Parathyroid adenoma (tissue), 2 donors: ENCODE results near the gene EOLA2.
"Not testable (repeated sequence)": the region's sequence is repeated elsewhere in the genome, so short reads cannot be mapped to it uniquely, and the experiment has no call there.

Experiments used
- H2AFZ ChIP-seq: fragments of 300-600 bp; sonication (generic); one replicate; pipeline ENCODE4 v1.7.0; 2017; ENCODE audit warnings: antibody characterized with exemption, mild to moderate bottlenecking
- H3K27ac ChIP-seq: fragments of 300-600 bp; sonication (generic); one replicate; pipeline ENCODE4 v1.7.0; 2017
- H3K27me3 ChIP-seq: fragments of 300-600 bp; sonication (generic); one replicate; pipeline ENCODE4 v1.7.0; 2017; ENCODE audit warnings: low read length; ENCODE audit not compliant: control insufficient read depth, insufficient read depth
- H3K36me3 ChIP-seq: fragments of 300-600 bp; sonication (generic); one replicate; pipeline ENCODE4 v1.7.0; 2017; ENCODE audit warnings: low read length; ENCODE audit not compliant: control insufficient read depth, insufficient read depth
- H3K4me1 ChIP-seq: fragments of 300-600 bp; sonication (generic); one replicate; pipeline ENCODE4 v1.7.0; 2017; ENCODE audit warnings: control low read depth
- H3K4me2 ChIP-seq: fragments of 300-600 bp; sonication (generic); one replicate; pipeline ENCODE4 v1.7.0; 2017; ENCODE audit warnings: low read length
- H3K4me3 ChIP-seq: fragments of 300-600 bp; sonication (generic); one replicate; pipeline ENCODE4 v1.7.0; 2017; ENCODE audit warnings: low read depth, low read length
- H3K79me2 ChIP-seq: fragments of 300-600 bp; sonication (generic); one replicate; pipeline ENCODE4 v1.7.0; 2017; ENCODE audit warnings: control low read depth
- H3K9ac ChIP-seq: fragments of 300-600 bp; sonication (generic); one replicate; pipeline ENCODE4 v1.7.0; 2017; ENCODE audit warnings: mild to moderate bottlenecking
- H3K9me3 ChIP-seq: fragments of 300-600 bp; sonication (generic); one replicate; pipeline ENCODE4 v1.7.0; 2017; ENCODE audit warnings: low read length; ENCODE audit not compliant: control insufficient read depth
- TF ChIP-seq, protein P1 (sequence below): fragments of 300-600 bp; sonication (generic); IDR thresholded peaks from one replicate; pipeline ENCODE4 v1.7.0; 2017; ENCODE audit warnings: antibody characterized with exemption, mild to moderate bottlenecking
- donor health status: primary hyperparathyroidism.

The EOLA2 gene

DNA sequence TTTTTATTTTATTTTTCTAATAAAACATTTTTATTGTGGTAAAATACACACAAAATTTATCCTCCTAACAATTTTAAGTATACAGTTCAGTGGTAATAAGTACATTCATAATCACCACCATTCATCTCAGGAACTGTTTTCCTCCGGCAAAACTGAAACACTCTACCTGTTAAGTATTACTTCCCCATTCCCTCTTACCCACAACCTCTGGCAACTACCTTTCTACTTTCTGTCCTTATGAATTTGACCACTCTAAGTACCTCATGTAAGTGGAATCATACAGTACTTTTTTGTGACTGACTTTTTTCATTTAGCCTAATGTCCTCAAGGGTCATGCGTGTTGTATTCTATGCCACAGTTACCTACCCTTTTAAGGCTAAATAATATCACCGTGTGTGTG is 30.0 kb downstream of the EOLA2 start:
- Histone ChIP-seq H3K27me3 (no peaks in the 10 kb centered on the region), H3K4me1 (no peaks in the 10 kb centered on the region), H3K36me3 (no peaks in the 10 kb centered on the region), H3K9ac (no peak overlapping the region), H2AFZ (no peak overlapping the region), H3K9me3 (no peaks in the 10 kb centered on the region), H3K27ac (no peak overlapping the region), H3K4me2 (no peak overlapping the region), H3K79me2 (no peaks in the 10 kb centered on the region), H3K4me3 (no peak overlapping the region)
- TF ChIP-seq, protein P1, sequence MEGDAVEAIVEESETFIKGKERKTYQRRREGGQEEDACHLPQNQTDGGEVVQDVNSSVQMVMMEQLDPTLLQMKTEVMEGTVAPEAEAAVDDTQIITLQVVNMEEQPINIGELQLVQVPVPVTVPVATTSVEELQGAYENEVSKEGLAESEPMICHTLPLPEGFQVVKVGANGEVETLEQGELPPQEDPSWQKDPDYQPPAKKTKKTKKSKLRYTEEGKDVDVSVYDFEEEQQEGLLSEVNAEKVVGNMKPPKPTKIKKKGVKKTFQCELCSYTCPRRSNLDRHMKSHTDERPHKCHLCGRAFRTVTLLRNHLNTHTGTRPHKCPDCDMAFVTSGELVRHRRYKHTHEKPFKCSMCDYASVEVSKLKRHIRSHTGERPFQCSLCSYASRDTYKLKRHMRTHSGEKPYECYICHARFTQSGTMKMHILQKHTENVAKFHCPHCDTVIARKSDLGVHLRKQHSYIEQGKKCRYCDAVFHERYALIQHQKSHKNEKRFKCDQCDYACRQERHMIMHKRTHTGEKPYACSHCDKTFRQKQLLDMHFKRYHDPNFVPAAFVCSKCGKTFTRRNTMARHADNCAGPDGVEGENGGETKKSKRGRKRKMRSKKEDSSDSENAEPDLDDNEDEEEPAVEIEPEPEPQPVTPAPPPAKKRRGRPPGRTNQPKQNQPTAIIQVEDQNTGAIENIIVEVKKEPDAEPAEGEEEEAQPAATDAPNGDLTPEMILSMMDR = no peak

DNA sequence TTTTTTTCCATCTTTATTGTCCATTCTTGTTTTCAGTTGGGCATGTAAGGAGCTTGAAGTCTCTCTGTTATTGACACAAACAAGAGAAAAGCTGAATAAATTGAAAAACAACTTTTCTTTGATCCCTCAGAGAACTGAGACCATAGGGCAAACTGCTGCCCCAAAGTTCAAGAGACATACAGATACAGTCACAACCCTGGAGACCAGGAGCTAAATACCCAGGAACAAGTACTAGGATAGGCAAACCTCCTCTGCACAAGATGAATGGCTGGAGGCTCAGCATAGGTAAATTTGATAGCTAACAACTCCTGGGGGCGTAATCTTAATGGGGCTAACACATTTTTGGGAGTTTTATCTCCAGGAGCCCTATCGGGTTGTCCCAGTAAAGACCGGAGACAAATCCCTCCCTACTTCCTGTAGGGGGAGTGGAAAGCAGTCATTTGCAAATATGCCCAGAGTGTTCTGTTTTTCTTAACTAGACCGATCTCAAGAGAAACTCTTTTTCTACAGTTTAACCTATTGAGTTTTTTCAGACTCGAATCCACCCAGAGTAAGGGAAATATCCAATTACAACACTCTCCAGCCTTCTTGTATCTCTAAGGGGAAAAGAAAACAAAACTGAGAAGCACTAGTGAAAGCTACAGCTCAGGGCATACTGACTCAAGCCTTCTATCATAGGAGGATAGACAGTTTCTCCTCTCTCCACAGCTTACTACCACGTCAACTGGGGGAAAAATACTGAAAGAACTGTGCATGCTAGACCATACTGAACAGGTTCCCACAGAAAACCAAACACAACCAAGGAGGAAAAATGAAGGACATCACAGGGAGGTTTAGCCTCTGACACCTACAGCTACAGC is 34.2 kb downstream of the EOLA2 start:
- Histone ChIP-seq H3K79me2 (no peaks in the 10 kb centered on the region), H3K4me2 (peak overlapping the region; percentile 49), H3K27me3 (no peaks in the 10 kb centered on the region), H3K9me3 (no peaks in the 10 kb centered on the region), H3K27ac (peak overlapping the region; percentile 39), H3K36me3 (no peaks in the 10 kb centered on the region), H2AFZ (peak overlapping the region; percentile 86), H3K4me1 (no peaks in the 10 kb centered on the region), H3K4me3 (peak overlapping the region; percentile 16), H3K9ac (no peak overlapping the region)
- TF ChIP-seq, protein P1 = no peak

DNA sequence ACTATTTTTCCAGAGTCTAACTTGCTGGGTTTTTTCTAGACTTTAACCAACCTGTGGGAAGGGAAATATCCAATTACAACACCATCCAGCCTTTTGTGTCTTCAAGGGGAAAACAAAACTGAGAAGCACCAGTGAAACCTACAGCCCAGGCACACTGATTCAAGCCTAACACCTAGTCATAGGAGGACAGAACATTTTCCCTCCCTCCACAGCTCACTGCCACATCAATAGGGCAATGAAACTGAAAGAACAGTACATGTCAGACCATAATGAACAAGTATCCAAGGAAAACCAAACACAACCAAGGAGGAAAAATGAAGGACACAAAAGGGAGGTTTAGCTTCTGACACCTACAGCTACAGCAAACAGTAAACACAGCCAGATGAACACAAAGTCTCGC is 39.7 kb downstream of the EOLA2 start:
- Histone ChIP-seq H3K4me2 (no peak overlapping the region), H3K27ac (no peak overlapping the region)

DNA sequence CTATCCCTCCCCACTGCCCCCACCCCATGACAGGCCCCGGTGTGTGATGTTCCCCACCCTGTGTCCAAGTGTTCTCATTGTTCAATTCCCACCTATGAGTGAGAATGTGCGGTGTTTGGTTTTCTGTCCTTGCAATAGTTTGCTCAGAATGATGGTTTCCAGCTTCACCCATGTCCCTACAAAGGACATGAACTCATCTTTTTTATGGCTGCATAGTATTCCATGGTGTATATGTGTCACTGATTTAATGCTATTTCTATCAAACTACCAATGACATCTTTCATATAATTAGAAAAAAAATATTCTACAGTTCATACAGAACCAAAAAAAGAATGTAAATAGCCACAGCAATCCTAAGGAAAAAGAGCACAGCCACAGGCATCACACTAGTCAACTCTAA is 47.5 kb downstream of the EOLA2 start:
- not testable (repeated sequence) for H2AFZ ChIP-seq, H3K27ac ChIP-seq

More for the DNA sequence above, 39.7 kb downstream of the EOLA2 start:
- Histone ChIP-seq H3K4me3 (no peak overlapping the region), H3K4me1 (no peaks in the 10 kb centered on the region), H2AFZ (no peak overlapping the region), H3K79me2 (no peaks in the 10 kb centered on the region), H3K9me3 (no peaks in the 10 kb centered on the region), H3K9ac (no peak overlapping the region), H3K36me3 (no peaks in the 10 kb centered on the region), H3K27me3 (no peaks in the 10 kb centered on the region)
- TF ChIP-seq, protein P1 = no peak

More for the DNA sequence above, 47.5 kb downstream of the EOLA2 start:
- not testable (repeated sequence) for H3K36me3 ChIP-seq, H3K27me3 ChIP-seq, H3K4me2 ChIP-seq, H3K79me2 ChIP-seq, H3K4me3 ChIP-seq, H3K9ac ChIP-seq, H3K9me3 ChIP-seq, H3K4me1 ChIP-seq
